NCI-H2227 (cell line): ENCODE measurements around the gene MSX1.

Source experiments
- DNase-seq: peaks from one replicate; lab custom pipeline; 2025; ENCODE audit not compliant: unreplicated experiment; lab: John Stamatoyannopoulos, UW

Gene MSX1

GRCh38 chr4:4899202-4899925 lies 39.9 kb downstream of the MSX1 start:
- no peak for DNase-seq

- no peak for DNase-seq
Observed at GRCh38 chr4:4901877-4902276, 42.4 kb downstream of the MSX1 start.

GRCh38 chr4:4912155-4912554 lies 52.7 kb downstream of the MSX1 start:
- no peak for DNase-seq

- no peak for DNase-seq
Observed at GRCh38 chr4:4913147-4913561, 53.7 kb downstream of the MSX1 start.
